CMK (cell line): ENCODE data around the gene BRSK2.
"Not testable (repeated sequence)": the region's sequence is repeated elsewhere in the genome, so short reads cannot be mapped to it uniquely, and the experiment has no call there.

Experiments used
- DNase-seq: peaks from one replicate; pipeline ENCODE4 v3.0.0-alpha.2; 2010; ENCODE audit warnings: low read depth

BRSK2 gene

GRCh38 chr11:1409852-1410125 is 20.1 kb downstream of the BRSK2 start:
- DNase-seq: not testable (repeated sequence)

GRCh38 chr11:1410366-1411291 is 20.9 kb downstream of the BRSK2 start:
- no peak for DNase-seq

DNA sequence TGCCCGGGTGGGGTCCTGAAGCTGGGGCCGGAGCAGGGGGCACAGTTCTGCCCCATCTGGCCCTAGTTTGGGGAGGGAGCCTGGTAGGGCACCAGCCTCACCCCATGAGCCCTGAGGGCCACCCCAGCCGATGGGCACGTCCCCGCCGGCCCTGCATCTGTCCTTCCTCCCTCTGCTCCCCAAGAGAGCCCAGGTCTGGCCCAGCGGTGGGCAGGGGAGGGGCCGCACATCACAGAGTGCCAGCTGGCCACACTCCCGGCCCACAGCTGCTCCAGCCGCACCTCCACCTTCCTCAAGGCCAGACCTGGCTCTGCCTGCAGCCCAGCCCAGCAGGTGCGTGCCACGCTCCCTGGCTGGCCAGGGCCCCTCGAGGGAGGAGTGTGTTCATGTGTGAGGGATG is 21.6 kb downstream of the BRSK2 start:
- DNase-seq: no peak

DNA sequence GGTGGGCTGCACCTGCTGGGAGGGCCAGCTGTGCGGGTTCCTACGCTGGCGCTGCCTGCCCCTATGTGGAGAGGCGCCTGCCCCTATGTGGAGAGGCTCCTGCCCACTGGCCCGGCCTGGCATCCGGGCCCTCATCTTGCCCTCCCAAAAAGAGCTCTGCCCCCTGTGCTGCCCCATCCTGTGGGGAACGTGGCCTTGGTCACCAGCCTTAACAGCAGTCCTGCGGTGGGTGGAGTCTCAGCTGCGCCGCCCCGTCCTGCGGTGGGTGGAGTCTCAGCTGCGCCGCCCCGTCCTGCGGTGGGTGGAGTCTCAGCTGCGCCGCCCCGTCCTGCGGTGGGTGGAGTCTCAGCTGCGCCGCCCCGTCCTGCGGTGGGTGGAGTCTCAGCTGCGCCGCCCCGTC is 22.0 kb downstream of the BRSK2 start:
- not testable (repeated sequence) for DNase-seq

DNA sequence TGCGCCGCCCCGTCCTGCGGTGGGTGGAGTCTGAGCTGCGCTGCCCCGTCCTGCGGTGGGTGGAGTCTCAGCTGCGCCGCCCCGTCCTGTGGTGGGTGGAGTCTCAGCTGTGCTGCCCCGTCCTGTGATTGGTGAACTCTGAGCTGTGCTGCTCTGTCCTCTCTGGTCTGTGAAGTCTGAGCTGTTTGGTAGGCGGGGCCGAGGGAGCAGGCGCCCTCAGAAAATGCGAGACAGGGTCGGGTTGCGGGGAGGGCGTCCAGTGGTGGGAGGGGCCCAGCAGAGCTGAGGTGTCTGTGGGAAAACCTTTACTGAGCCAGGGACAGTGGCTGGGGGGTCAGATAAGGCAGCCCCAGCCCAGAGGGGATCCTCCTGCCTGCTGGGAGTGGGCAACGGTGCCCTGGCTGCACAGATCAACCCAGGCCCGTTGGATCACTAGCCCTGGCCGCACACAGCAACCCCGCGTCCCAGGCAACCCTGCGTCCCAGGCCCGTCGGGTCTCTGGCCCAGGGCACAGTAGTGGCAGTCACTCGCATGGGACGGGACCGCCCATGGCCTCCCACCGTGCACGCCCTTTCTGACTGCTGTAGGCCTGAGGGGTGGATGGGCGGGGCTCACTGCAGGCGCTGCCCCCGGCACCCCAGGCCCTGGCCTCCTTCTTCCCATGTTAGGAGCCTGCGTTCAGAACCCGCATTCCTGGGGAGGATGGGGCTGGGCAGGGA is 22.8 kb downstream of the BRSK2 start:
- DNase-seq: no peak

DNA sequence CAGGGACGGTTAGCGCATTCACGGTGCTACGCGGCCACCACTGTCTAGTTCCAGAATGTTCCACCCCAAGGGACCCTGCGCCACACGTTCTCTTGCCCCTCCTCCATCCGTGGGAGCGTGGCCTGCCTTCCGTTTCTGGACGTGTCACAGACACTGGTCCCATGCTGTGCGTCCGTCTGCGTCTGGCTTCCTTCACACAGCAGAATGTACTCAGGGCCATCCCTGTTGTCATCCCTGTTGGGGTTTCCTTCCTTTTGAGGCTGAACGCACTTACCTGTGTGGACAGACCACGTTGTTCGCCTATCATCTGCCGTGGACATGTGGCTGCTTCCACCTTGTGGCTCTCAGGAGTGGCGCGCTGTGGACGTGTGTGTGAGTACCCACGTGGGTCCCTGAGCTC is 24.9 kb downstream of the BRSK2 start:
- no peak for DNase-seq

DNA sequence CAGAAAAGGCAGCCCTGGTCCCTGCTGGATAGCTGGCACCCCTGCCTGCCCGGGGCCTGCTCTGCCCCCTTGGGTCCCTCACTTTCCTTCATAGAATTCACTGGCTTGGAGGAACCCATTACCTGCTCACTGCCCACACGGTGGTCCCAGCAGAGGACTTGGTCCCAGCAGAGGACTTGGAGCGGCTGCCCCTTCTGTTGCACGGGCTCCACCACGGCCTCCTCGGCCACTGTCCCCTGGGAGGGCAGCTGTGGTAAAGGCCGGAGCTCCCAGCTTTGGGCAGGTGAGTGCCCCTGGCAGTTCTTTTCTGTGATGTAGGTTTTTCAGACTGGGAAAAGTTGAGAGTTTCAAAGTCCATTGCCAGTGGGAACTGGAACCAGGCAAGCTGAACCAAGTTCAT is 25.9 kb downstream of the BRSK2 start:
- DNase-seq: no peak

- DNase-seq: not testable (repeated sequence)
These were observed 28.6 kb downstream of the BRSK2 start for GRCh38 chr11:1418192-1418795.

- DNase-seq: no peak
These were observed 30.1 kb downstream of the BRSK2 start for GRCh38 chr11:1419811-1420210.

DNA sequence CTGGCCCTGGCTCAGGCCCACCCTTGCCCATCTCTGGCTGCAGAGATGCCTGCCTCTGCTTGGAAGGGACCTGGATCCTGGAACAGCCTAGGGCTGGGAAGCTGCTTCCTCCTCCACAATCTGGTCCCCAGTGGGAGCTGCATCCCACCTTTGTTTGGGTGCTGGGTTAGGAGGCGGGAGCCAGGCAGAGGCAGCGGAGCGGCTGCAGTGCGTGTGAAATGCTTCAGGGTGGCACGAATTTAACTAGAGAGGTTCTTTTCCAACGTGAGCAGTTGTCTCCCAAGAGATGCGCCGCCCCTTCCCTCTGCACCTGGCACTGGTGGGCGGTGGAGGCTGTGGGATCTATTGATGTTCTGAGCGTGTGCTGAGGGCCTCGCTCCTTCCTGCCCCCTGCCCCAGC is 31.6 kb downstream of the BRSK2 start:
- no peak for DNase-seq

DNA sequence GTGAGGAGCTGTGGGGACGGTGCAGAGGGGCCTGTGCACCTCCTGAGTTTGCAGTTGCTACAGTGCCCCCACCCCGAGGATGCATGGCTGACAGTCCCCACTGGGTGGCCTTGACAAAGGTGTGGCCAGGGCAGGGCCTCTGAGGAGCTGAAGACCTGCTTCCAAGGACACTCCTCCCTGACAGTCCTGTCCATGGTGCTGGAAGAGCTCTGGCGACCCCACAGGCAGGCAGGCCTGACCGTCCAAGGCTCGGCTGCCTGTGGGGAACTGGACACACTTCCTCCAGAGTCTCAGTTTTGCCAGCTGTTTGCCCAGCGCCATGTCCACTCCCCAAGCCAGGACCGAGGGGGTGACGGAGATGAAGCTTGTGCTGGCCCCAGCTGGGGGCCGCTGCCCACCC is 32.7 kb downstream of the BRSK2 start:
- no peak for DNase-seq

- DNase-seq: no peak
These were observed 33.2 kb downstream of the BRSK2 start for GRCh38 chr11:1422981-1423380.

DNA sequence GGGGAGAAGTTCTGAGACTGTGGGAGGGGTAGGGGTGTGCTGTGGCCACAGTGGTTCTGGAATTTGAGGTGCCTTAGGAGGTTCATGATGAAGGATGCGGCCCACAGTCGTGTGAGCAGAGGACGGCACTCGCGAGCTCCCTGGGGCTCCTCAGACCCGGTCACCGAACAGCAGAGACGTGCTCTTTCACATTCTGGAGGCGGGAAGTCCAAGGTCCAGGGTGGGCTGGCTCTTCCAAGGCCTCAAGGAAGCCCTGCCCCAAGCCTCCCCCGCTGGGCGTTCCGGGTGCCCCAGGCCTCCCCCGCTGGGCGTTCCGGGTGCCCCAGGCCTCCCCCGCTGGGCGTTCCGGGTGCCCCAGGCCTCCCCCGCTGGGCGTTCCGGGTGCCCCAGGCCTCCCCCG is 33.7 kb downstream of the BRSK2 start:
- DNase-seq: not testable (repeated sequence)

DNA sequence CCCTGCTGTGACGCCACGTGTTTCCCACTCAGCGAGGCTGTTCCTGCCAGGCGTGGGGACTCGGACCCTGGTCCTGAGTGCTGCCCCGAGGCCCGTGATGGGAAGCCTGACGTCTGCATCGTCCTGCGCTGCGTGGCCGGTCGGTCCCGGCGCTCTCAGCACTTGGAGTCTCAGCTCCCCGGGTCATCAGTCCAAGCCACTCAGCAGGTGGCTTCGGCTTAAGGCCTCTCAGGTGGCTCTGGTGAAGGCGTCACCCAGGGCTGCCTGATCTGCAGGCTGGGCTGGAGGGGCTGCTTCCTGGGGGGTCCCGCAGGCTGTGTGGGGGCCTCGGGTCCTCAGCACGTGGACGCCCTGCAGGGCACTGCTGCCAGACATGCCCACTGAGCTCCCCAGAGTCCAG is 35.3 kb downstream of the BRSK2 start:
- DNase-seq: no peak

- no peak for DNase-seq
These were observed 35.7 kb downstream of the BRSK2 start for GRCh38 chr11:1425439-1425838.

GRCh38 chr11:1428762-1429316 is 39.1 kb downstream of the BRSK2 start:
- DNase-seq: no peak

DNA sequence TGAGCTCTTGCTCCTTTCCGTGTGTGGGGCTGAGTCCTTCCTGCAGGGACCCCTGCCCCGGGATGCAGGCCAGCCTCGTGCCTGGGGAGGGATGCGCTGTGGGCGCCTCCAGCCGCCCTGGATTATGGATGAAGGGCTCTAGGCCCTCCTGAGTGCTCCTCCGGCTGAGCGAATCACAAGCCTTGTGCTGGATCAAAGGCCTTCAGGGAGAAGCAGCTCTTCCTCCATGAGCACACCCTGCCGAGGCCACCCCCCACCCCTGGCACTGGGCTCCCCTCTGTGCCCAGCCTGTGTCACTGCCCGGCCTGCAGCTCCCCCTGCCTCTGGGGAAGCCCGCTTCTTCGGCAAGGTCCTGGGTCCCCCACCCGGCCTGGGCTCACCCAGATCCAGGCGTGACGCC is 43.8 kb downstream of the BRSK2 start:
- no peak for DNase-seq

GRCh38 chr11:1433977-1434640 is 44.4 kb downstream of the BRSK2 start:
- no peak for DNase-seq

DNA sequence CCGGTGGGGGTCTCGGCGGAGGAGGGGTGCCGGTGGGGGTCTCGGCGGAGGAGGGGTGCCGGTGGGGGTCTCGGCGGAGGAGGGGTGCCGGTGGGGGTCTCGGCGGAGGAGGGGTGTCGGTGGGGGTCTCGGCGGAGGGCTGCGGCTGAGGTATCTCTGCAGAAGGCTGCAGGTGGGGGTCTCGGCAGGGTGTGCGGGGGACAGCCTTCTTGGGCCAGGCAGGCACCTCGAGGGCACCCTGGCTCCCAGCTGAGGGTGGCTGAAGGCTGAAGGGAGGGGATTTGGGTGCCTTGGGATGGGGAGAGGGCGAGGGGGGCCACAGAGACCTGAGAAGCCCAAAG is 45.7 kb downstream of the BRSK2 start:
- not testable (repeated sequence) for DNase-seq

- DNase-seq: no peak
These were observed 46.2 kb downstream of the BRSK2 start for GRCh38 chr11:1435820-1436467.

DNA sequence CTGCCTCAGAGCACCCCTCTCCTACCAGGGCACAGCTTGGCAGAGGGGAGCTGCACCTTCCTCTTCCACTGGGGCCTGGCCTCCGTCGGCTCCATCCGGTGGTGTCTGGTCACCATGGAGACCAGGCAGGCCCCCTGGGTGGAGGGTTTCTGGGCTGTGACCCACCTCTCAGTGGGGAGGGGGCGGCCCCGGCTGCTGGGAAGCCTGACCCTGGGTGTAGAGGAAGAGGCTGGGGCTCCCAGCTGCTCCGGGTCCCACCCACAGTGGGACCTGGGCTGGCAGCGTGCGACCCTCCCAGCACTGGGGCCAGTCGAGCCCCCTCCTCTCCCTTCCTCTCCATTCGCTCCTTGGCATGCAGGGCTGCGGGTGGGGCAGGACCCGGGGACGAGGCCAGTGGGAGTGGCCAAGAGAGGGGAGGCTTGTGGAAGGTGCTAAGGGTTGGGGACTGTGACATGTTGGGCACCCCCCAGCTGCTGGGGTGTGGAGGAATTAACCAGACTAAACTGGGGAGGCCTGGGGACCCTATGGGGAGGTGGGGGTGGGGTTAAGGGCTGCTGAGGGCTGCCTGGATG is 46.8 kb downstream of the BRSK2 start:
- no peak for DNase-seq

GRCh38 chr11:1437500-1437899 is 47.8 kb downstream of the BRSK2 start:
- DNase-seq: no peak
